Measurements from ENCODE around the gene BUD13.

BUD13 gene

GRCh38 chr11:116800610-116801009 is 27.8 kb upstream of the BUD13 start:
- TF ChIP-seq POLR2A (IDR thresholded peaks at IDR 0.05; ENCODE audit: low read length) (no peak), GATA1 (IDR thresholded peaks at IDR 0.05; ENCODE audit: low read depth, low read length) (no peak)

GRCh38 chr11:116798368-116798767 is 25.6 kb upstream of the BUD13 start:
- DNase-seq, result no peak
- TF ChIP-seq POLR2A (IDR thresholded peaks at IDR 0.05; ENCODE audit: low read length), result no peak

More at GRCh38 chr11:116800610-116801009, 27.8 kb upstream of the BUD13 start:
- no peak for DNase-seq

GRCh38 chr11:116797816-116798215 is 25.0 kb upstream of the BUD13 start:
- no peak for DNase-seq
- TF ChIP-seq GATA1 (IDR thresholded peaks at IDR 0.05; ENCODE audit: low read depth, low read length), result no peak
- TF ChIP-seq POLR2A (IDR thresholded peaks at IDR 0.05; ENCODE audit: low read length), result no peak

GRCh38 chr11:116796548-116796947 is 23.8 kb upstream of the BUD13 start:
- TF ChIP-seq GATA1 (IDR thresholded peaks at IDR 0.05; ENCODE audit: low read depth, low read length) (no peak), POLR2A (IDR thresholded peaks at IDR 0.05; ENCODE audit: low read length) (no peak)
- DNase-seq, result no peak

DNA sequence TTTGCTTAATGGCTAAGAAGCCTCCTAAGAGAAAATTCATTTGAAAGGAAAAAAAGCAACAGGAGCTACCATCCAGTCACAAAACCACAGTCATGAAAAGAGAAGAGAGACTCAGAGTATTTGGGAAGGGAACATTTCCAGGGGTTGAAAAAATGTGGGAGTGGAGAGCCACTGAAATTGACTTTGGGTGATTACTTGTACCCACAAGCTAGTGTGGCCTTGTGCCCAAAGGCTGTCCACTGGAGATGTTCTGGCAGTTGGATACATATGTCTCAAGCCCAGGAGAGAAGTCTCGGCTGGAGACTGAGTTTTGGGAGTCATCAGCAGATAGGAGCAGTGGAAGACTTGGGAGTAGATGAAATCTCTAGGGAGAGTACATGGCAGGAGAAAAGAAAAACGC is 22.1 kb upstream of the BUD13 start:
- TF ChIP-seq GATA1 (IDR thresholded peaks at IDR 0.05; ENCODE audit: low read depth, low read length), result no peak
- DNase-seq, result no peak

- no peak for TF ChIP-seq POLR2A (IDR thresholded peaks at IDR 0.05; ENCODE audit: low read length)
- no peak for TF ChIP-seq GATA1 (IDR thresholded peaks at IDR 0.05; ENCODE audit: low read depth, low read length)
- DNase-seq, result no peak
Measured at GRCh38 chr11:116793772-116794097, 20.9 kb upstream of the BUD13 start.

- TF ChIP-seq POLR2A (IDR thresholded peaks at IDR 0.05; ENCODE audit: low read length) (no peak), GATA1 (IDR thresholded peaks at IDR 0.05; ENCODE audit: low read depth, low read length) (no peak)
- no peak for DNase-seq
Measured at GRCh38 chr11:116792869-116793771, 20.3 kb upstream of the BUD13 start.

GRCh38 chr11:116792144-116792868 is 19.5 kb upstream of the BUD13 start:
- TF ChIP-seq GATA1 (IDR thresholded peaks at IDR 0.05; ENCODE audit: low read depth, low read length) (no peak), POLR2A (IDR thresholded peaks at IDR 0.05; ENCODE audit: low read length) (no peak)

GRCh38 chr11:116791813-116792143 is 19.0 kb upstream of the BUD13 start, which contains the start of gene APOA5:
TSS of gene APOA5 (minus strand) at chr11:116791879. CDS start at chr11:116791860, 19 bp downstream.
- no peak for TF ChIP-seq POLR2A (IDR thresholded peaks at IDR 0.05; ENCODE audit: low read length)
- TF ChIP-seq GATA1 (IDR thresholded peaks at IDR 0.05; ENCODE audit: low read depth, low read length), result no peak
- DNase-seq, result no peak

More at GRCh38 chr11:116792144-116792868, 19.5 kb upstream of the BUD13 start:
- DNase-seq, result no peak

- TF ChIP-seq GATA1 (IDR thresholded peaks at IDR 0.05; ENCODE audit: low read depth, low read length), result no peak
- no peak for TF ChIP-seq POLR2A (IDR thresholded peaks at IDR 0.05; ENCODE audit: low read length)
- peak; percentile 68 to 80 for DNase-seq
Measured at GRCh38 chr11:116791002-116791812, 18.4 kb upstream of the BUD13 start.

- DNase-seq, result no peak
- no peak for TF ChIP-seq POLR2A (IDR thresholded peaks at IDR 0.05; ENCODE audit: low read length)
- no peak for TF ChIP-seq GATA1 (IDR thresholded peaks at IDR 0.05; ENCODE audit: low read depth, low read length)
Measured at GRCh38 chr11:116790167-116791001, 17.6 kb upstream of the BUD13 start.

- no peak for TF ChIP-seq POLR2A (IDR thresholded peaks at IDR 0.05; ENCODE audit: low read length)
- no peak for DNase-seq
Measured at GRCh38 chr11:116788975-116789374, 16.2 kb upstream of the BUD13 start.

- TF ChIP-seq GATA1 (IDR thresholded peaks at IDR 0.05; ENCODE audit: low read depth, low read length) (no peak), POLR2A (IDR thresholded peaks at IDR 0.05; ENCODE audit: low read length) (no peak)
- no peak for DNase-seq
Measured at GRCh38 chr11:116788534-116788933, 15.7 kb upstream of the BUD13 start.
